Natural killer cell (primary cell): ENCODE data around the gene OLFM3. TPM values are rescaled to one million over a fixed set of nuclear protein-coding genes. Genes with fewer than 3 reads are reported as not detected.

Source experiments
- ATAC-seq, 3 donors: fragments of 150-1000 bp in 2 of 3; fragments of 200-7000 bp in 1 of 3; cut with Tn5 transposase; 1 replicate in 1 of 3; 2 replicates in 2 of 3; pipeline ENCODE4 v1.10.0; 2021; ENCODE audit warnings: mild to moderate bottlenecking in 2 of 3, moderate library complexity in 2 of 3
- DNase-seq, 2 donors: peaks; one replicate each; pipeline versions ENCODE4 v3.0.0 to v3.0.0-alpha.2; 2013 to 2021; ENCODE audit warnings: mixed read lengths in 1 of 2
- H3K27ac ChIP-seq: one replicate; pipeline ENCODE4 v1.5.1; 2013; ENCODE audit warnings: mild to moderate bottlenecking, low read length
- H3K27me3 ChIP-seq: one replicate; pipeline ENCODE4 v1.6.1; 2013; ENCODE audit warnings: low read length; ENCODE audit not compliant: control insufficient read depth, insufficient read depth
- H3K36me3 ChIP-seq: one replicate; pipeline ENCODE4 v1.6.1; 2013; ENCODE audit warnings: low read length; ENCODE audit not compliant: control insufficient read depth, insufficient read depth
- H3K4me1 ChIP-seq: one replicate; pipeline ENCODE4 v1.6.1; 2013; ENCODE audit warnings: low read length; ENCODE audit not compliant: control insufficient read depth, insufficient read depth
- H3K4me3 ChIP-seq: one replicate; pipeline ENCODE4 v1.5.1; 2013; ENCODE audit warnings: low read length
- H3K9me3 ChIP-seq: one replicate; pipeline ENCODE4 v1.6.1; 2013; ENCODE audit warnings: low read length; ENCODE audit not compliant: control insufficient read depth, insufficient read depth
- H3K27ac Mint-ChIP-seq, 2 donors: one replicate each; pipeline ENCODE4 v1.8.0; 2022; ENCODE audit warnings: mild to moderate bottlenecking in 2 of 2, mixed read lengths in 2 of 2, moderate library complexity in 1 of 2
- H3K27me3 Mint-ChIP-seq, 2 donors: one replicate each; pipeline ENCODE4 v1.8.0; 2022; ENCODE audit warnings: low read depth in 2 of 2, mixed read lengths in 2 of 2
- H3K36me3 Mint-ChIP-seq: one replicate; pipeline ENCODE4 v1.8.0; 2022; ENCODE audit warnings: mixed read lengths
- H3K4me1 Mint-ChIP-seq, 2 donors: one replicate each; pipeline ENCODE4 v1.8.0; 2022; ENCODE audit warnings: mixed read lengths in 2 of 2
- H3K4me3 Mint-ChIP-seq: one replicate; pipeline ENCODE4 v1.8.0; 2022; ENCODE audit warnings: mild to moderate bottlenecking, moderate library complexity, mixed read lengths
- H3K9me3 Mint-ChIP-seq, 2 donors: one replicate each; pipeline ENCODE4 v1.8.0; 2022; ENCODE audit warnings: mixed read lengths in 2 of 2
- CTCF ChIP-seq: fragments of 200-600 bp; IDR thresholded peaks from one replicate; pipeline ENCODE4 v1.8.0; 2022; ENCODE audit warnings: antibody characterized with exemption
- WGBS: methylation state at CpG from one replicate; pipeline ENCODE4 v1.1.7; 2013; ENCODE audit warnings: missing lambda C conversion rate; ENCODE audit not compliant: insufficient coverage; 5-methylcytosine and 5-hydroxymethylcytosine counted together
- intact Hi-C: fragments of 100-400 bp; cut with micrococcal nuclease; formaldehyde crosslinking; loops from one replicate; pipeline ENCODE4 v1.14.2; 2022
- total RNA-seq, 4 donors: library from RNA; stranded (reverse); fragments of 120-200 nt in 1 of 4; gene quantifications; one replicate each; pipeline versions ENCODE4 v1.2.3 to v1.2.4, GENCODE V29; 2013 to 2022

Gene OLFM3
- total RNA-seq, 3 donors from 2014 or later (not counting 1 experiment from before 2014, with no cell fraction given), result not detected

GRCh38 chr1:101915597-101915996 is 81.1 kb downstream of the OLFM3 start:
- Histone ChIP-seq H3K36me3 (no peaks in the 10 kb centered on the region), H3K4me1 (no peaks in the 10 kb centered on the region), H3K4me3 (no peak overlapping the region), H3K27ac (no peak overlapping the region), H3K9me3 (no peaks in the 10 kb centered on the region), H3K27me3 (no peaks in the 10 kb centered on the region)
- peaks cover 2 to 5% of the 10 kb centered on the region in 2 donors for H3K9me3 Mint-ChIP-seq
- no peak for TF ChIP-seq CTCF
- H3K27me3 Mint-ChIP-seq, result no peaks in the 10 kb centered on the region
- 80% methylated on average over 3 of the region's 5 CpGs for WGBS
- intact Hi-C loops, result no loop called here
- H3K4me3 Mint-ChIP-seq, result no peak overlapping the region
- H3K36me3 Mint-ChIP-seq, result no peaks in the 10 kb centered on the region
- no peak overlapping the region for H3K27ac Mint-ChIP-seq
- DNase-seq (no peak), ATAC-seq (no peak)
- no peaks in the 10 kb centered on the region for H3K4me1 Mint-ChIP-seq

GRCh38 chr1:101914473-101915242 is 82.1 kb downstream of the OLFM3 start:
- DNase-seq (no peak), ATAC-seq (no peak)
- Histone ChIP-seq H3K4me3 (no peak overlapping the region), H3K27ac (no peak overlapping the region), H3K27me3 (no peaks in the 10 kb centered on the region), H3K4me1 (no peaks in the 10 kb centered on the region), H3K36me3 (no peaks in the 10 kb centered on the region), H3K9me3 (no peaks in the 10 kb centered on the region)
- H3K27me3 Mint-ChIP-seq, result no peaks in the 10 kb centered on the region
- H3K4me1 Mint-ChIP-seq, result no peaks in the 10 kb centered on the region
- 96% methylated on average over 4 of the region's 4 CpGs for whole genome bisulfite sequencing
- no peak for TF ChIP-seq CTCF
- H3K9me3 Mint-ChIP-seq, result peaks cover 2 to 5% of the 10 kb centered on the region in 2 donors
- H3K27ac Mint-ChIP-seq, result no peak overlapping the region
- H3K4me3 Mint-ChIP-seq, result no peak overlapping the region
- H3K36me3 Mint-ChIP-seq, result no peaks in the 10 kb centered on the region
- intact Hi-C loops, result no loop called here

- Mint-ChIP-seq H3K27me3 (no peaks in the 10 kb centered on the region), H3K4me1 (no peaks in the 10 kb centered on the region), H3K36me3 (no peaks in the 10 kb centered on the region), H3K9me3 (peaks cover 3 to 4% of the 10 kb centered on the region in 2 donors), H3K27ac (no peak overlapping the region), H3K4me3 (no peak overlapping the region)
- H3K9me3 ChIP-seq, result no peaks in the 10 kb centered on the region
- no peaks in the 10 kb centered on the region for H3K27me3 ChIP-seq
- ATAC-seq, result no peak
- 96% methylated on average over 5 of the region's 5 CpGs for WGBS
- no peak for TF ChIP-seq CTCF
- no peaks in the 10 kb centered on the region for H3K36me3 ChIP-seq
- DNase-seq, result no peak
- no peaks in the 10 kb centered on the region for H3K4me1 ChIP-seq
- no peak overlapping the region for H3K27ac ChIP-seq
- H3K4me3 ChIP-seq, result no peak overlapping the region
- intact Hi-C loops, result no loop called here
Observed at GRCh38 chr1:101911894-101912293, 84.8 kb downstream of the OLFM3 start.

- Histone ChIP-seq H3K27me3 (no peaks in the 10 kb centered on the region), H3K4me3 (no peak overlapping the region), H3K9me3 (no peaks in the 10 kb centered on the region), H3K36me3 (no peaks in the 10 kb centered on the region), H3K27ac (no peak overlapping the region), H3K4me1 (no peaks in the 10 kb centered on the region)
- no peak for DNase-seq
- Mint-ChIP-seq H3K27me3 (no peaks in the 10 kb centered on the region), H3K4me1 (no peaks in the 10 kb centered on the region), H3K36me3 (no peaks in the 10 kb centered on the region), H3K27ac (no peak overlapping the region), H3K9me3 (peaks cover 3 to 4% of the 10 kb centered on the region in 2 donors), H3K4me3 (no peak overlapping the region)
- no peak for TF ChIP-seq CTCF
- intact Hi-C loops, result no loop called here
- no peak for ATAC-seq
Observed at GRCh38 chr1:101908980-101909379, 87.7 kb downstream of the OLFM3 start.
